Measurements from ENCODE around the gene DSEL.

Gene DSEL

DNA sequence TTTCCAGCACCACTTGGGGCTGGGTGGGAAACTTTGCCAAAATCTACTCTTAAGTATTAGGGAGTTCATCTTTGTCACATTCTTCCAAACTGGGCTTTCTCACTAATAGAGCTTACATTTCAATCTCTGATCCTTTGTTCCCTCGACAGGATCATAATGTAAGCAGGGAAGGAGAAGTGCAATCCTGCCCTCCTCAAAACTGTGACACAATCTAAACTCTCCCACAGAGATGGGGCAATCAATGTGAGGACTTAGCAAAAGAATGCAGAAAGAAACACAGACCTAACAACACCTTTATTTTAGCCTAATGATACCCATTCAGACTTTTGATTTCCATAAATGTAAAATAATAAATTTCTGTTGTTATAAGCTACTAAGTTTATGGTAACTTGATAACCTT is 40.8 kb downstream of the DSEL start:
- WGBS (ENCODE audit: insufficient coverage, insufficient read length): no CpG with 5 or more reads among the region's 1 CpG
- no peak for DNase-seq (ENCODE audit: low read depth, low spot score)
- Histone ChIP-seq H3K36me3 (ENCODE audit: control insufficient read depth, insufficient read depth, low read length) (no peaks in the 10 kb centered on the region), H3K27ac (ENCODE audit: low read length) (no peak overlapping the region), H3K27me3 (ENCODE audit: control insufficient read depth, insufficient read depth, low read length) (no peaks in the 10 kb centered on the region), H3K4me3 (ENCODE audit: low read length) (no peak overlapping the region), H3K4me1 (ENCODE audit: control insufficient read depth, insufficient read depth, low read length) (no peaks in the 10 kb centered on the region), H3K9me3 (ENCODE audit: control insufficient read depth, insufficient read depth, low read length) (no peaks in the 10 kb centered on the region)

- Histone ChIP-seq H3K9me3 (ENCODE audit: control insufficient read depth, insufficient read depth, low read length) (no peaks in the 10 kb centered on the region), H3K36me3 (ENCODE audit: control insufficient read depth, insufficient read depth, low read length) (no peaks in the 10 kb centered on the region), H3K27me3 (ENCODE audit: control insufficient read depth, insufficient read depth, low read length) (no peaks in the 10 kb centered on the region), H3K27ac (ENCODE audit: low read length) (no peak overlapping the region), H3K4me1 (ENCODE audit: control insufficient read depth, insufficient read depth, low read length) (no peaks in the 10 kb centered on the region), H3K4me3 (ENCODE audit: low read length) (no peak overlapping the region)
- no peak for DNase-seq (ENCODE audit: low read depth, low spot score)
Observed at GRCh38 chr18:67468038-67468437, 48.5 kb downstream of the DSEL start.

GRCh38 chr18:67467188-67467587 is 49.3 kb downstream of the DSEL start:
- H3K4me3 ChIP-seq (ENCODE audit: low read length): no peak overlapping the region
- no peaks in the 10 kb centered on the region for H3K36me3 ChIP-seq (ENCODE audit: control insufficient read depth, insufficient read depth, low read length)
- no peaks in the 10 kb centered on the region for H3K9me3 ChIP-seq (ENCODE audit: control insufficient read depth, insufficient read depth, low read length)
- no peaks in the 10 kb centered on the region for H3K4me1 ChIP-seq (ENCODE audit: control insufficient read depth, insufficient read depth, low read length)
- H3K27me3 ChIP-seq (ENCODE audit: control insufficient read depth, insufficient read depth, low read length): no peaks in the 10 kb centered on the region
- DNase-seq (ENCODE audit: low read depth, low spot score): no peak
- H3K27ac ChIP-seq (ENCODE audit: low read length): no peak overlapping the region
- no CpG with 5 or more reads among the region's 1 CpG for WGBS (ENCODE audit: insufficient coverage, insufficient read length)

GRCh38 chr18:67464499-67464898 is 52.0 kb downstream of the DSEL start:
- Histone ChIP-seq H3K9me3 (ENCODE audit: control insufficient read depth, insufficient read depth, low read length) (no peaks in the 10 kb centered on the region), H3K27ac (ENCODE audit: low read length) (no peak overlapping the region), H3K27me3 (ENCODE audit: control insufficient read depth, insufficient read depth, low read length) (no peaks in the 10 kb centered on the region), H3K4me3 (ENCODE audit: low read length) (no peak overlapping the region), H3K4me1 (ENCODE audit: control insufficient read depth, insufficient read depth, low read length) (no peaks in the 10 kb centered on the region), H3K36me3 (ENCODE audit: control insufficient read depth, insufficient read depth, low read length) (no peaks in the 10 kb centered on the region)
- no peak for DNase-seq (ENCODE audit: low read depth, low spot score)
- WGBS (ENCODE audit: insufficient coverage, insufficient read length): no CpG with 5 or more reads among the region's 1 CpG

GRCh38 chr18:67463829-67464228 is 52.7 kb downstream of the DSEL start:
- WGBS (ENCODE audit: insufficient coverage, insufficient read length): no CpG with 5 or more reads among the region's 2 CpGs

GRCh38 chr18:67456711-67457110 is 59.8 kb downstream of the DSEL start:
- no peaks in the 10 kb centered on the region for H3K9me3 ChIP-seq (ENCODE audit: control insufficient read depth, insufficient read depth, low read length)
- no peak overlapping the region for H3K4me3 ChIP-seq (ENCODE audit: low read length)
- no CpG with 5 or more reads among the region's 3 CpGs for WGBS (ENCODE audit: insufficient coverage, insufficient read length)
- no peaks in the 10 kb centered on the region for H3K27me3 ChIP-seq (ENCODE audit: control insufficient read depth, insufficient read depth, low read length)
- no peaks in the 10 kb centered on the region for H3K4me1 ChIP-seq (ENCODE audit: control insufficient read depth, insufficient read depth, low read length)
- H3K36me3 ChIP-seq (ENCODE audit: control insufficient read depth, insufficient read depth, low read length): no peaks in the 10 kb centered on the region
- H3K27ac ChIP-seq (ENCODE audit: low read length): no peak overlapping the region
- DNase-seq (ENCODE audit: low read depth, low spot score): no peak

More at GRCh38 chr18:67463829-67464228, 52.7 kb downstream of the DSEL start:
- Histone ChIP-seq H3K27me3 (ENCODE audit: control insufficient read depth, insufficient read depth, low read length) (no peaks in the 10 kb centered on the region), H3K9me3 (ENCODE audit: control insufficient read depth, insufficient read depth, low read length) (no peaks in the 10 kb centered on the region), H3K4me1 (ENCODE audit: control insufficient read depth, insufficient read depth, low read length) (no peaks in the 10 kb centered on the region), H3K36me3 (ENCODE audit: control insufficient read depth, insufficient read depth, low read length) (no peaks in the 10 kb centered on the region), H3K27ac (ENCODE audit: low read length) (no peak overlapping the region), H3K4me3 (ENCODE audit: low read length) (no peak overlapping the region)
- no peak for DNase-seq (ENCODE audit: low read depth, low spot score)

Data from iPS DF 6.9 (cell line).